ENCODE data around the gene RAD51B.
"Not testable (repeated sequence)": the region's sequence is repeated elsewhere in the genome, so short reads cannot be mapped to it uniquely, and the experiment has no call there.

Gene RAD51B

DNA sequence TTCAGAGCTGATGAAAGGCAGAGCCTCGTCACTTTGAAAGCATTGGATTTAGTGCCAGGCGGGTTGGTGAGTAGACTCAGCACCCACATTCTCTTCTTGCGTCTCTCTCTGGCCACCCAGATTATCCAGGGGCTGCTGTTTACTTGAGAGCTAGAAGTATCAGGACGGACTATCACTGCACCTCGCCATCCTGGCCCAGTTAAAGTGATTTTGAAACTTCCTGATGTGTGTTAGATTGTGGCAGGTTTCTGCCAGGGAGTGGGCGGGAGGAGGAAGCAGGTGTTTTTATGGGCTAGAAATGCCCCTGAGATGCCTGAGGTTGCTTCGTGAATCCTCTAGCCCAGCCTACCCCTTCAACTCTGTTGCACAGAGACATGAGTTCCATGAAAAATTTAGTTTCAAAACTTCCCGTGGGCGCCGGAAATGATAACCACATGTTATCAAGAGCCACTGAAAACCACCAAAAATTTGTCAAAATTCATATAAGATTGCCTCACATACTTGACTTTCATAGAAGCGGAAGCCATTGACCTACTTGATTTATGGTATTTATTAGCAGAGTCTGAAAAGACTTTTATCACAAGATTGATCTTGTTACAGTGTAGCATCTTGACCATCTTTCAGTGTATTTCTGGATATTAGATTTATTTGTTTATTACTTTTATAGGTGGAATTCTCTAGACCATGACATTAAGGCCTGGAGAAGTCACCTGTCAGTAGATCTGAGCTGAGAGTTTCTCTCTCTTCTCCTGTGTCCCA lies 466.0 kb downstream of the RAD51B start:
- Histone ChIP-seq H3K27ac (no peak overlapping the region), H3K9ac (no peak overlapping the region)

DNA sequence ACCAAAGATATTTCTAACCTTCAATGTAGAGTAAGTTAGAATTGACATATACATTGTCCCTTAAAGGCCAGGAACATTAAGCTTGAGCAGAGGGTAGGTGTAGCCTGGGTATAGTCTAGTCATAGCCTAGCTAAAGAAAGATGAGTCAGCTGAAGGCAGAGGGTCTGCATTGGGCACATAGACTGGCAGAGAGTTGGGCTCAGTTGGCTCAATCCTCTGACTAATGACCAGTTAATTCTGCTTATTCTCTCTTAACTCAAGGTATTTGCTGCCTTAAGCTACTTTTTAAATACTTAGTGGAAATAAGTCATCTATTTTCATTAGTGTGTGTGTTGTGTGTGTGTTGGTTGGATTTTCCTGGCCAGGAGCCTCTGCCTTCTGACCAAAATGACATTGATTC lies 467.1 kb downstream of the RAD51B start:
- H3K4me2 ChIP-seq (ENCODE audit: low read length), result no peak overlapping the region
- H3K36me3 ChIP-seq (ENCODE audit: control insufficient read depth, insufficient read depth, low read length), result no peaks in the 10 kb centered on the region
- H3K4me3 ChIP-seq (ENCODE audit: low read depth, low read length), result no peak overlapping the region
- H3K9ac ChIP-seq, result no peak overlapping the region
- no peak overlapping the region for H3K27ac ChIP-seq
- TF ChIP-seq, protein P1, sequence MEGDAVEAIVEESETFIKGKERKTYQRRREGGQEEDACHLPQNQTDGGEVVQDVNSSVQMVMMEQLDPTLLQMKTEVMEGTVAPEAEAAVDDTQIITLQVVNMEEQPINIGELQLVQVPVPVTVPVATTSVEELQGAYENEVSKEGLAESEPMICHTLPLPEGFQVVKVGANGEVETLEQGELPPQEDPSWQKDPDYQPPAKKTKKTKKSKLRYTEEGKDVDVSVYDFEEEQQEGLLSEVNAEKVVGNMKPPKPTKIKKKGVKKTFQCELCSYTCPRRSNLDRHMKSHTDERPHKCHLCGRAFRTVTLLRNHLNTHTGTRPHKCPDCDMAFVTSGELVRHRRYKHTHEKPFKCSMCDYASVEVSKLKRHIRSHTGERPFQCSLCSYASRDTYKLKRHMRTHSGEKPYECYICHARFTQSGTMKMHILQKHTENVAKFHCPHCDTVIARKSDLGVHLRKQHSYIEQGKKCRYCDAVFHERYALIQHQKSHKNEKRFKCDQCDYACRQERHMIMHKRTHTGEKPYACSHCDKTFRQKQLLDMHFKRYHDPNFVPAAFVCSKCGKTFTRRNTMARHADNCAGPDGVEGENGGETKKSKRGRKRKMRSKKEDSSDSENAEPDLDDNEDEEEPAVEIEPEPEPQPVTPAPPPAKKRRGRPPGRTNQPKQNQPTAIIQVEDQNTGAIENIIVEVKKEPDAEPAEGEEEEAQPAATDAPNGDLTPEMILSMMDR (IDR thresholded peaks at IDR 0.05), result no peak
- H3K4me1 ChIP-seq, result peaks cover 3% of the 10 kb centered on the region
- H3K9me3 ChIP-seq (ENCODE audit: control insufficient read depth, low read length), result no peaks in the 10 kb centered on the region
- H3K79me2 ChIP-seq, result no peaks in the 10 kb centered on the region
- no peaks in the 10 kb centered on the region for H3K27me3 ChIP-seq (ENCODE audit: control insufficient read depth, insufficient read depth, low read length)
- no peak overlapping the region for H2AFZ ChIP-seq

More for the DNA sequence above, 466.0 kb downstream of the RAD51B start:
- Histone ChIP-seq H3K36me3 (ENCODE audit: control insufficient read depth, insufficient read depth, low read length) (no peaks in the 10 kb centered on the region), H3K79me2 (no peaks in the 10 kb centered on the region), H3K4me1 (no peaks in the 10 kb centered on the region), H3K27me3 (ENCODE audit: control insufficient read depth, insufficient read depth, low read length) (no peaks in the 10 kb centered on the region), H3K4me3 (ENCODE audit: low read depth, low read length) (no peak overlapping the region), H3K9me3 (ENCODE audit: control insufficient read depth, low read length) (no peaks in the 10 kb centered on the region), H2AFZ (no peak overlapping the region), H3K4me2 (ENCODE audit: low read length) (no peak overlapping the region)
- TF ChIP-seq, protein P1 (IDR thresholded peaks at IDR 0.05), result no peak

DNA sequence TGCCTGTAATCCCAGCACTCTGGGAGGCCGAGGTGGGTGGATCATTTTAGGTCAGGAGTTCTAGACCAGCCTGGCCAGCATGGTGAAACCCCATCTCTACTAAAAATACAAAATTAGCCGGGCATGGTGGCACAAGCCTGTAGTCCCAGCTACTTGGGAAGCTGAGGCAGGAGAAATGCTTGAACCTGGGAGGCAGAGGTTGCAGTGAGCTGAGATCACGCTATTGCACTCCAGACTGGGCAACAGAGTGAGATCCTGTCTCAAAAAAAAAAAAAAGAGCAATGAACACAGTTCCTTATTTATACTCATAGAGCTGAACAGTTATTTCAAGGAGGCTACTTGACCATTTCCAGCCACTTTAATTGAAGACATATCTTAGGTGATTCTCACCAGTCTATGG lies 469.9 kb downstream of the RAD51B start:
- not testable (repeated sequence) for H3K9me3 ChIP-seq (ENCODE audit: control insufficient read depth, low read length); H3K27ac ChIP-seq; H3K36me3 ChIP-seq (ENCODE audit: control insufficient read depth, insufficient read depth, low read length); H3K9ac ChIP-seq; H3K4me2 ChIP-seq (ENCODE audit: low read length); H3K27me3 ChIP-seq (ENCODE audit: control insufficient read depth, insufficient read depth, low read length); H2AFZ ChIP-seq; H3K4me3 ChIP-seq (ENCODE audit: low read depth, low read length); H3K79me2 ChIP-seq; H3K4me1 ChIP-seq

DNA sequence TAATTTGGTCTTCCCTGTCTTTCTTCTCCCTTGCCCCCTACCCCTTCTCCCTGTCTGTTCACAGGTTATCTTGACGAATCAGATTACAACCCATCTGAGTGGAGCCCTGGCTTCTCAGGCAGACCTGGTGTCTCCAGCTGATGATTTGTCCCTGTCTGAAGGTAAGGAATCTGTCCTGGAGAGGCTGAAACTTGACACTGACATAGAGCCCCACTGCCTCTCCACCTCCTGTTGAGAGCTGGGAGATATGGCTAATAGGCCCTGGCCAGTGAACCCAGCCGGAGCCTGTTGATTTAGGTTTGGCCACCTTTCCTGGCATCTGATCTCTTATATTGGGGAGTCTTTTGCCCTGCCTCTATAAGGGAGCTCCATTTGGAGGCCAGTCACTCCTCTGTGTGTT lies 472.2 kb downstream of the RAD51B start:
- Histone ChIP-seq H3K36me3 (ENCODE audit: control insufficient read depth, insufficient read depth, low read length) (no peaks in the 10 kb centered on the region), H3K27me3 (ENCODE audit: control insufficient read depth, insufficient read depth, low read length) (no peaks in the 10 kb centered on the region), H2AFZ (peak overlapping the region; percentile 19), H3K9ac (no peak overlapping the region), H3K4me3 (ENCODE audit: low read depth, low read length) (no peak overlapping the region), H3K4me1 (peaks cover 7% of the 10 kb centered on the region), H3K9me3 (ENCODE audit: control insufficient read depth, low read length) (no peaks in the 10 kb centered on the region), H3K4me2 (ENCODE audit: low read length) (peak overlapping the region; percentile 14), H3K79me2 (no peaks in the 10 kb centered on the region), H3K27ac (no peak overlapping the region)
- TF ChIP-seq, protein P1 (IDR thresholded peaks at IDR 0.05), result no peak

DNA sequence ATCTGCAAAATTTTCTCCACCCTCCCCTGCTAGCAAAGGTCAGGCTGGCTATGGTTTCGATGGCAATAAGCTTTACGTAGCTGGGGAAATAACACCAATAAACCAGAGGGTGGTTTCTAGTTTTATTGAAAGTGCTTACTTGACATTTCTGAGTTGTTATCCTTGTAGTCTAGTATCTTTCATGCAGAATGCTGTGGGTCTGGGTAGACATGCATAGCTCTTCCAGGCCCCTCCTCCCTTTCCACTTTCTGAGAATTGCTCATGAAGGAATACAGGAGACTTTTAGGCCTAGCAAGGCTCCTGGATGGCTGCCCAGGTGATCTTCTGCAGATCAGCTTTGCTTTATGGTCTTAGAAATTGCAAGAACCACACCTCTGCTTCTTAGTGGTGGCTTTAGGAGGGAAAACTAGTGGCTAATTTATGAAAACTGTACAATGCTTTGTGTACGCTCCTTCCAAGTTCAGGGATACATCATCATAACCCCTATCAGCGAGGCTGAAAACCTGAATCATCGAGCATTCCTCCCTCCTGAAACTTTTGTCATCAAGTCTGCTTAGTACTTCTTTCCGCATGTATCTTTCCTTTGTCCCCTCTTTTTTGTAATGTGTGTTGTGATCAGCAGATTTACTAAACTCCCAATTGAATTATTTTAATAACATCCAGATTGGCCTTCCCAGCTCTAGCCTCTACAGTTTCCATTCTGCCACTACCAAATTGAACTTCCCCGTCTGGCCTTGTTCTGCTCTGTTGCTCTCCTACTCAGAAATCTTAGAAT lies 473.0 kb downstream of the RAD51B start:
- peak overlapping the region; percentile 14 for H3K4me2 ChIP-seq (ENCODE audit: low read length)
- no peaks in the 10 kb centered on the region for H3K79me2 ChIP-seq
- peaks cover 7% of the 10 kb centered on the region for H3K4me1 ChIP-seq
- no peaks in the 10 kb centered on the region for H3K9me3 ChIP-seq (ENCODE audit: control insufficient read depth, low read length)
- no peak overlapping the region for H2AFZ ChIP-seq
- no peak overlapping the region for H3K4me3 ChIP-seq (ENCODE audit: low read depth, low read length)
- no peak overlapping the region for H3K27ac ChIP-seq
- H3K36me3 ChIP-seq (ENCODE audit: control insufficient read depth, insufficient read depth, low read length), result no peaks in the 10 kb centered on the region
- H3K9ac ChIP-seq, result no peak overlapping the region
- no peaks in the 10 kb centered on the region for H3K27me3 ChIP-seq (ENCODE audit: control insufficient read depth, insufficient read depth, low read length)
- TF ChIP-seq, protein P1 (IDR thresholded peaks at IDR 0.05), result no peak

Measured in parathyroid adenoma (tissue), 2 donors.